ENCODE data around the gene CECR2.

Gene CECR2

GRCh38 chr22:17576470-17576869 lies 207.2 kb downstream of the CECR2 start:
- Mint-ChIP-seq H3K36me3 (ENCODE audit: low read depth) (no peaks in the 10 kb centered on the region), H3K9me3 (no peaks in the 10 kb centered on the region), H3K4me3 (no peak overlapping the region), H3K27me3 (ENCODE audit: low read depth) (no peaks in the 10 kb centered on the region), H3K27ac (no peak overlapping the region), H3K4me1 (ENCODE audit: low read depth) (no peaks in the 10 kb centered on the region)
- no peak for DNase-seq (ENCODE audit: low spot score)

DNA sequence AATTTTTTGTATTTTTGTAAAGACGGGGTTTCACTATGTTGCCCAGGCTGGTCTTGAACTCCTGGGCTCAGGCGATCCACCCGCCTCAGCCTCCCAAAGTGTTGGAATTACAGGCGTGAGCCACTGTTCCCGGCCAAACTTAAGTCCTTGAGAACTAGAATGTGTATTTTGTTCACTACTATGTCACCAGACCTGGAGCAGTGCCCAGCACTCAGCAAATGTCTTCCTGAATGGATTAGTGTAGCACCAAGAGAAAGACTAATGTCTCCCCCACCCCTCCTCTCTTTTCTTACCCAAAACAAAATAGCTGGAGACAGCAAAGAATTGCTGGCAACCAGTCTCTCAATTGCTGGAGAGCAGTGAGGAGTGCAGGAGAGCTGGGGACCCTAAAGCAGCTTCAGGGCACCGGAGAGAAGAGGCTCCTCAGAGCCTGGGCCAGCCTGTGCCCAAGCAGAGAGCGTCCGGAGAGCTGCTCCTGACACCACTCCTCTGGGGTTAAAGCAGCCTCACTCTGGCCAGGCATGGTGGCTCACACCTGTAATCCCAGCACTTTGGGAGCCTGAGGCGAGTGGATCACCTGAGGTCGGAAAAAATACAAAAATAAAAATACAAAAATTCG lies 209.0 kb downstream of the CECR2 start:
- Mint-ChIP-seq H3K27ac (no peak overlapping the region), H3K27me3 (ENCODE audit: low read depth) (no peaks in the 10 kb centered on the region), H3K4me1 (ENCODE audit: low read depth) (no peaks in the 10 kb centered on the region), H3K9me3 (no peaks in the 10 kb centered on the region), H3K4me3 (no peak overlapping the region), H3K36me3 (ENCODE audit: low read depth) (no peaks in the 10 kb centered on the region)
- no peak for DNase-seq (ENCODE audit: low spot score)

DNA sequence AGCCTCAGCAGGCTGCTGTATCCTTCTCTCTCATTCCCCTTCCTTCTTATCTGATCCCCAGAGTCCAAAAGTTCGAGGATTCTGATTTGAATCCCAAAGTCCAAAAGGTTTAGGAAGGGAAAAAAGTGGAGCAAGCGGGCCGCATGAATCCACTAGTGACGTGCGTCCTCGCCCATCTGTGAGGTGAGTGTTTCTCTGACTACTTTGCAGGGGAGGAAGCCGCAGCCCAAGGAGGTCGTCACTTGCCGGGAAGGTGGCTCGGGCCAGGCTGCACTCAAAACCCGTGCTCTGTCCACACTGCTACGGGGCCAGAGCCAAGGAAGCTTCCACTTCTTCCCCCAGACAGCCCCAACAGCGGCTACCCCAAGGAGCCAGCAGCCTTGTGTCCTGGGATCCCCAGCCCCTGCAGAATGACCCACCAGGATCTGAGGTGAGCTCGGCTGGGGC lies 210.3 kb downstream of the CECR2 start:
- H3K4me1 Mint-ChIP-seq (ENCODE audit: low read depth), result no peaks in the 10 kb centered on the region
- H3K27me3 Mint-ChIP-seq (ENCODE audit: low read depth), result no peaks in the 10 kb centered on the region
- no peak for DNase-seq (ENCODE audit: low spot score)
- H3K36me3 Mint-ChIP-seq (ENCODE audit: low read depth), result no peaks in the 10 kb centered on the region
- no peak overlapping the region for H3K4me3 Mint-ChIP-seq
- no peak overlapping the region for H3K27ac Mint-ChIP-seq
- H3K9me3 Mint-ChIP-seq, result no peaks in the 10 kb centered on the region

GRCh38 chr22:17580441-17581031 lies 211.3 kb downstream of the CECR2 start:
- Mint-ChIP-seq H3K27me3 (ENCODE audit: low read depth) (no peaks in the 10 kb centered on the region), H3K36me3 (ENCODE audit: low read depth) (no peaks in the 10 kb centered on the region), H3K4me3 (no peak overlapping the region), H3K4me1 (ENCODE audit: low read depth) (no peaks in the 10 kb centered on the region), H3K9me3 (no peaks in the 10 kb centered on the region), H3K27ac (no peak overlapping the region)
- no peak for DNase-seq (ENCODE audit: low spot score)

DNA sequence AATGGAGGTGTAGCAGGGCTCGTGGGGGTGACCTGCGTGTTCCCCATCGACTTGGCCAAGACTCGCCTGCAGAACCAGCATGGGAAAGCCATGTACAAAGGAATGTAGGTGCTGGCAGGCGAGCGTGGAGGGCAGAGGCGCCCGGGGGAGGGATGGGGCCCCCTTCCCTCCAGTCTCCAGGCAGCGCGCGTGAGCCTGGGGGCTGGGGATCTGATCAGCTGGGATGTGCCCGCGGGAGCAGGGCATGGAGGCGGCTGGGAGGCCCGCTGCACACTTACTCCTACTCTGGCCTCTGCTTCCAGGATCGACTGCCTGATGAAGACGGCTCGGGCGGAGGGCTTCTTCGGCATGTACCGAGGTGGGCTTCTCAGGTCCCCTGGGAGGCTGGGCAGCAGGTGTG lies 211.8 kb downstream of the CECR2 start:
- no peak for DNase-seq (ENCODE audit: low spot score)
- no peaks in the 10 kb centered on the region for H3K27me3 Mint-ChIP-seq (ENCODE audit: low read depth)
- no peaks in the 10 kb centered on the region for H3K4me1 Mint-ChIP-seq (ENCODE audit: low read depth)
- H3K27ac Mint-ChIP-seq, result no peak overlapping the region
- no peaks in the 10 kb centered on the region for H3K36me3 Mint-ChIP-seq (ENCODE audit: low read depth)
- H3K4me3 Mint-ChIP-seq, result no peak overlapping the region
- no peaks in the 10 kb centered on the region for H3K9me3 Mint-ChIP-seq

DNA sequence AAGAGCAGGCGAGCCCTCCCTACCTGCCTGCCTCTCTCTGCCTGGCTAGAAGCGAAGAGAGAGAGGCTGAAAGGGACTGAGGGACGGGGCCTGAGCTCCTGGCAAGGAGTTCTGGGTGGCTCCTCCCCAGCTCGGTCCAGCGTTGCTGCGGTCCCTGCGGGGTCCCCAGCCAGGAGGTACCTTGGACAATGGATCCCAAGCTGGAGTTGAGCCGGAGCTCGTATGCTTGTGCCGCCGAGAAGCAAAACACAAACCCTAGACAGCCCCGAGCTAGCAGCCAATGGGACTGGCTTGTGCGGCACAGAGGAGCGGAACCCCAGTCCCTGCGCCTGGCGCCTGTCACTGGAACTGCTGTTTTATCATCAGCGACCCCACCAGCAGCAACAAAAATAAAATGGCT lies 212.4 kb downstream of the CECR2 start:
- H3K9me3 Mint-ChIP-seq, result no peaks in the 10 kb centered on the region
- H3K36me3 Mint-ChIP-seq (ENCODE audit: low read depth), result no peaks in the 10 kb centered on the region
- no peak overlapping the region for H3K27ac Mint-ChIP-seq
- H3K4me1 Mint-ChIP-seq (ENCODE audit: low read depth), result no peaks in the 10 kb centered on the region
- no peak for DNase-seq (ENCODE audit: low spot score)
- no peak overlapping the region for H3K4me3 Mint-ChIP-seq
- no peaks in the 10 kb centered on the region for H3K27me3 Mint-ChIP-seq (ENCODE audit: low read depth)

DNA sequence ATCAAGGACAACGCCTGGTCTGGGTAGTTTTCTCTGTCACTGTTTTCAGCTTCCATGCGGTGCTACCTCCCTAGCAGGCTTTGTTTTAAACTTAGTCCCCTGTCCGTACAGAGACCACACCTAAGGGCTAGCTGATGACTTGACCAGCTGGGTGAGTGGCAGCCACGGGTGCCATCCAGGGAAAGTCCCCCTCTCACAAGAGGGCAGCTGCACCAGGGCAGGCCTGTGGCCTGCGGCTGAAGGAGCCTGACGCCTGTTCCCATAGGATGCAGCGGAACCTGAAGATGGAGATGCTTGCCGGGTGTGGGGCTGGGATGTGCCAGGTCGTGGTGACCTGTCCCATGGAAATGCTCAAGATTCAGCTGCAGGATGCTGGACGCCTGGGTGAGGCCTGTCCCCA lies 213.9 kb downstream of the CECR2 start:
- Mint-ChIP-seq H3K36me3 (ENCODE audit: low read depth) (no peaks in the 10 kb centered on the region), H3K27ac (no peak overlapping the region), H3K9me3 (no peaks in the 10 kb centered on the region), H3K4me1 (ENCODE audit: low read depth) (no peaks in the 10 kb centered on the region), H3K4me3 (no peak overlapping the region), H3K27me3 (ENCODE audit: low read depth) (no peaks in the 10 kb centered on the region)
- DNase-seq (ENCODE audit: low spot score), result no peak

DNA sequence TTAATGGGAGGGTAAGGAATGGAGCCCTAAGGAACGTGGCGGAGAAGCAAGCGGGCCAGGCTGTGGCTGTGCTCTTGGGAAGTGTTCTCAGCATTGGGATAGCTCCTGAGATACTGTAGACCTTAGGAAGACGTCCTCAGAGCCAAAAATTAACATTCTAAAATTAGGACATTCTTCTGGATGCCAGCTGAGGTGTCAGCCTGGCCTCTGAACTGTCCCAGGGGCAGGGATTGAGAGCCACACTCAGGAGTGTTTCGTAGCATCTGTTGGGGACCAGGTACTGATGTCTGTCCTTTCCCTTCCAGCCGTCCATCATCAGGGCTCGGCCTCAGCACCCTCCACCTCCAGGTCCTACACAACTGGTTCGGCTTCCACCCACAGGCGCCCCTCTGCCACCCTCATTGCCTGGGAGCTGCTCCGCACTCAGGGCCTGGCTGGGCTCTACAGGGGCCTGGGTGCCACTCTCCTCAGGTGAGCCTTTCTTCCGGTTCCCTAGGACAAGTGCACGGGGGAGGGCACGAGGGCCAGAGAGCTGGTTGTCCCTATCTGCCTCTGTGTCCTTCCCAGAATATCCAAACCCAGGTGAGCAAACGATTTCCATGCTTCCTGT lies 217.7 kb downstream of the CECR2 start:
- no peaks in the 10 kb centered on the region for H3K4me1 Mint-ChIP-seq (ENCODE audit: low read depth)
- H3K9me3 Mint-ChIP-seq, result no peaks in the 10 kb centered on the region
- H3K27ac Mint-ChIP-seq, result no peak overlapping the region
- no peak for DNase-seq (ENCODE audit: low spot score)
- H3K4me3 Mint-ChIP-seq, result no peak overlapping the region
- H3K36me3 Mint-ChIP-seq (ENCODE audit: low read depth), result peaks cover 13% of the 10 kb centered on the region
- H3K27me3 Mint-ChIP-seq (ENCODE audit: low read depth), result no peaks in the 10 kb centered on the region

DNA sequence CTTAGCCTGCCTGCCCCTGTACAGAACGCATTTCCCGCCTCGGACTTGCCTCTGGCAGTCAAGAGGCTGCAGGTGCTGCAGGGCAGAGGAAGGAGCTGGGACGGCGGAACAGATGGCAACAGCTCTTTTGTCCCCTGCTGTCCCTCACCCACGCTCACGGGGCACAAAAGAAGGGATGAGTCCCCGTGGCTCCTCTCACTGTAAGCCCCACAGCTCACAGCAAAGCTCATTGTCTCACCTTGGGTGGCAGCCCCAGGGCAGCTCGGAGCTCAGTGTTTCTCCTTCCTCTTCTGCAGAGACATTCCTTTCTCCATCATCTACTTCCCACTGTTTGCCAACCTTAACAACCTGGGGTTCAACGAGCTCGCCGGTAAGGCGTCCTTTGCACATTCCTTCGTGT lies 218.4 kb downstream of the CECR2 start:
- Mint-ChIP-seq H3K4me1 (ENCODE audit: low read depth) (no peaks in the 10 kb centered on the region), H3K36me3 (ENCODE audit: low read depth) (peaks cover 19% of the 10 kb centered on the region), H3K4me3 (no peak overlapping the region), H3K9me3 (no peaks in the 10 kb centered on the region), H3K27ac (no peak overlapping the region), H3K27me3 (ENCODE audit: low read depth) (no peaks in the 10 kb centered on the region)
- no peak for DNase-seq (ENCODE audit: low spot score)

- H3K4me3 Mint-ChIP-seq, result no peak overlapping the region
- H3K36me3 Mint-ChIP-seq (ENCODE audit: low read depth), result peaks cover 25% of the 10 kb centered on the region
- no peaks in the 10 kb centered on the region for H3K4me1 Mint-ChIP-seq (ENCODE audit: low read depth)
- no peak for DNase-seq (ENCODE audit: low spot score)
- no peak overlapping the region for H3K27ac Mint-ChIP-seq
- H3K9me3 Mint-ChIP-seq, result no peaks in the 10 kb centered on the region
- H3K27me3 Mint-ChIP-seq (ENCODE audit: low read depth), result no peaks in the 10 kb centered on the region
Observed at GRCh38 chr22:17588606-17589005, 219.3 kb downstream of the CECR2 start.

DNA sequence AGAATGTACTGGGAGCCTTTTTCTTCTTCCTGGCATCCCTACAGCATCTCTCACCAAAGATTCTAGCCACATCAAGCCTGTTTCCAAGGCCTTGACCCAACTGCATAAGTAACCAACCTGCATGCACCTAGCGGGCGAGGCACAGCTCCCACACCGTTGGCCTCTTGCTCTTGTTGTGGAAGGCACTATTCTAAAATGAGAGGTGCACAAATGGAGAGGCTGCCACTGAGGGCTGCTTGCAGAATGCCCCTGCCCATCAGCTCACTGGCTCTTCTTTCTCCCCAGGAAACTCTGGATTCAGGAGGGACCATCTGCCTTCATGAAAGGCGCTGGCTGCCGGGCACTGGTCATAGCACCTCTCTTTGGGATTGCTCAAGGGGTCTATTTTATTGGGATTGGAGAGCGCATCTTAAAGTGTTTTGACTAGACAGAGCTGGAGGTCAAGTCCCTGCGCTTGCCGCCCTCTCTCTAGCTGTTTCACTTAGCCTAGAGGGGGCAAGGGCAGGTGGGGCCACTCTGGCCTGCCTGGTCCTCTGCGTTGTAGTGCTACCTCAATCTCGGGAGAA lies 220.6 kb downstream of the CECR2 start:
- Mint-ChIP-seq H3K9me3 (no peaks in the 10 kb centered on the region), H3K4me1 (ENCODE audit: low read depth) (no peaks in the 10 kb centered on the region), H3K36me3 (ENCODE audit: low read depth) (peaks cover 32% of the 10 kb centered on the region), H3K27me3 (ENCODE audit: low read depth) (no peaks in the 10 kb centered on the region), H3K4me3 (no peak overlapping the region), H3K27ac (no peak overlapping the region)
- no peak for DNase-seq (ENCODE audit: low spot score)

DNA sequence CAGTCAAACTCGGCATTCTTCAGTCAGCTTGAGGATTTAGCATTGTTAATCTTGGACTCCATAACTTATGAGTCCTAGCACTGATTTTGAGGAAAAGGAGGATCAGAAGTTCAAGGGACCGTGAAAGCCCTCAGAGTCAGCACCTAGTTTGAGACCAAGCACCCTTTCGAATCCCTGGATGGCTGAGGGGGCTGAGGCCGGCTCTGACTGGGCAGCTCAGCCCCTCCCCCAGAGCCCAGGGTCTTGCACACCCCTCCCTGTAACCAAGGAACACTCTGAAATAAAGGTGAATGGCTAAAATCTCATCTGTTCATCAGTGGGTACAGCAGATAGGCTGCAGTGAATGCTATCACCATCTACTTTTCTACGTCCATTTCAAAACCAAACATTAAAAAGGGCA lies 221.3 kb downstream of the CECR2 start:
- no peaks in the 10 kb centered on the region for H3K4me1 Mint-ChIP-seq (ENCODE audit: low read depth)
- H3K4me3 Mint-ChIP-seq, result no peak overlapping the region
- H3K9me3 Mint-ChIP-seq, result no peaks in the 10 kb centered on the region
- no peak for DNase-seq (ENCODE audit: low spot score)
- no peaks in the 10 kb centered on the region for H3K27me3 Mint-ChIP-seq (ENCODE audit: low read depth)
- peaks cover 36% of the 10 kb centered on the region for H3K36me3 Mint-ChIP-seq (ENCODE audit: low read depth)
- no peak overlapping the region for H3K27ac Mint-ChIP-seq

DNA sequence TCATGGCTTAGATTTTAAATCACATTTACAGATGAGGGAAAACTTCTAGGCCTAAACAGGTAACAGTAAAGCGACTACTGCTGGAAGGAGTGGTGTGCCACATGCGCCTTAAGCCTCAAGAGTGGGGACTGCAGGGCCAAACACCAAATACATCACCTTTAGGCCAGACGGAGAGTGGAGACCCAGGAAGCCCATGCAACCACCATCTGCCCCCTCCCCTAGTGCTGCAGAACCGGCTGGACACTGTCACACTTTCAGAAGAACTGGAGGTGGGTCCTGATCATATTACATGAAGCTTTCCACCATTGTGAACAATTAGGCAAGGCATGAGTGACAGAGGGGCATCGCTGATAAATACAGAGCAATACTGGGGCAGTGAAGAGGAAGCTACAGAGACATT lies 222.9 kb downstream of the CECR2 start:
- Mint-ChIP-seq H3K4me3 (no peak overlapping the region), H3K4me1 (ENCODE audit: low read depth) (no peaks in the 10 kb centered on the region), H3K36me3 (ENCODE audit: low read depth) (peaks cover 49% of the 10 kb centered on the region), H3K27ac (no peak overlapping the region), H3K9me3 (no peaks in the 10 kb centered on the region), H3K27me3 (ENCODE audit: low read depth) (no peaks in the 10 kb centered on the region)
- DNase-seq (ENCODE audit: low spot score), result no peak

- peaks cover 64% of the 10 kb centered on the region for H3K36me3 Mint-ChIP-seq (ENCODE audit: low read depth)
- H3K27ac Mint-ChIP-seq, result no peak overlapping the region
- H3K4me3 Mint-ChIP-seq, result no peak overlapping the region
- no peaks in the 10 kb centered on the region for H3K4me1 Mint-ChIP-seq (ENCODE audit: low read depth)
- no peak for DNase-seq (ENCODE audit: low spot score)
- no peaks in the 10 kb centered on the region for H3K27me3 Mint-ChIP-seq (ENCODE audit: low read depth)
- no peaks in the 10 kb centered on the region for H3K9me3 Mint-ChIP-seq
Observed at GRCh38 chr22:17596226-17596625, 227.0 kb downstream of the CECR2 start.
